Keratinocyte (primary cell): ENCODE results near the gene ARPC5L. TPM values are rescaled to one million over a fixed set of nuclear protein-coding genes. Genes with fewer than 3 reads are reported as not detected.

Source experiments
- DNase-seq: peaks from one replicate; pipeline ENCODE4 v3.0.0-alpha.2; 2011; ENCODE audit warnings: low read depth, missing footprints, low spot score
- FAIRE-seq: peaks from 2 replicates; lab custom pipeline; 2011; peaks lifted over from hg19 to GRCh38; lab: Jason Lieb, UNC
- H2AFZ ChIP-seq: 2 replicates; pipeline ENCODE4 v1.6.0; 2012; ENCODE audit warnings: low read length, control low read depth, inconsistent platforms; ENCODE audit not compliant: control insufficient read depth
- H3K27ac ChIP-seq: 2 replicates; pipeline ENCODE4 v1.5.1; 2011; ENCODE audit warnings: low read length; ENCODE audit not compliant: control insufficient read depth, insufficient read depth
- H3K27me3 ChIP-seq: 3 replicates; pipeline ENCODE4 v1.6.0; 2011; ENCODE audit warnings: low read length; ENCODE audit not compliant: control insufficient read depth, insufficient read depth; ENCODE audit errors: extremely low read depth
- H3K36me3 ChIP-seq, 2 experiments: 2 replicates in 1 of 2; 3 replicates in 1 of 2; pipeline ENCODE4 v1.5.1; 2011; ENCODE audit warnings: low read length in 2 of 2, mild to moderate bottlenecking in 1 of 2; ENCODE audit not compliant: control insufficient read depth in 2 of 2, insufficient read depth in 2 of 2; ENCODE audit errors: extremely low read depth in 1 of 2
- H3K4me1 ChIP-seq: 3 replicates; pipeline ENCODE4 v1.5.1; 2011; ENCODE audit warnings: low read length; ENCODE audit not compliant: control insufficient read depth, insufficient read depth; ENCODE audit errors: extremely low read depth
- H3K4me2 ChIP-seq: 3 replicates; pipeline ENCODE4 v1.6.0; 2011; ENCODE audit warnings: low read depth, low read length; ENCODE audit not compliant: control insufficient read depth, insufficient read depth; ENCODE audit errors: extremely low read depth
- H3K4me3 ChIP-seq, 3 experiments: fragments of 200-600 bp in 1 of 3; sonication (generic) in 1 of 3; 2 replicates in 2 of 3; 3 replicates in 1 of 3; pipeline ENCODE4 v1.5.1; 2011 to 2016; ENCODE audit warnings: low read length in 3 of 3, mild to moderate bottlenecking in 3 of 3, control low read depth in 2 of 3, inconsistent platforms in 1 of 3, low read depth in 1 of 3, mixed read lengths in 1 of 3, mixed run types in 1 of 3, moderate library complexity in 1 of 3; ENCODE audit not compliant: control insufficient read depth in 2 of 3, insufficient read depth in 2 of 3; ENCODE audit errors: extremely low read depth in 1 of 3
- H3K79me2 ChIP-seq: 2 replicates; pipeline ENCODE4 v1.6.0; 2012; ENCODE audit warnings: low read length; ENCODE audit not compliant: control insufficient read depth, insufficient read depth
- H3K9ac ChIP-seq: 3 replicates; pipeline ENCODE4 v1.6.0; 2011; ENCODE audit warnings: low read length; ENCODE audit not compliant: control insufficient read depth, insufficient read depth; ENCODE audit errors: extremely low read depth
- H3K9me1 ChIP-seq: 3 replicates; pipeline ENCODE4 v1.6.0; 2011; ENCODE audit warnings: low read length; ENCODE audit not compliant: control insufficient read depth, insufficient read depth; ENCODE audit errors: extremely low read depth
- H3K9me3 ChIP-seq: 2 replicates; pipeline ENCODE4 v1.5.1; 2012; ENCODE audit warnings: low read depth, low read length; ENCODE audit not compliant: control insufficient read depth
- H4K20me1 ChIP-seq: 3 replicates; pipeline ENCODE4 v1.6.0; 2011; ENCODE audit warnings: low read length; ENCODE audit not compliant: control insufficient read depth, insufficient read depth; ENCODE audit errors: extremely low read depth
- EZH2 ChIP-seq: IDR thresholded peaks from one replicate; pipeline ENCODE4 v1.6.1; 2012; ENCODE audit warnings: inconsistent platforms, mild to moderate bottlenecking, low read length, moderate library complexity
- dilution Hi-C: fragments of 300-500 bp; cut with MboI; formaldehyde crosslinking; loops from one replicate; pipeline ENCODE4 v1.7.0; 2020; ENCODE audit warnings: low sequenced_read_pairs; ENCODE audit not compliant: extremely low pct_ligation_motif_present
- polyA plus RNA-seq, 5 experiments: library from polyadenylated mRNA; depleted of rRNA in 3 of 5; stranded (reverse) in 3 of 5; stranded (forward) in 1 of 5; unstranded in 1 of 5; fragments of >200 nt; gene quantifications; 1 replicate in 1 of 5; 2 replicates in 3 of 5; 3 replicates in 1 of 5; pipeline versions ENCODE4 v1.2.1 to v1.2.3, GENCODE V29; 2011 to 2012; ENCODE audit warnings: missing spikeins in 2 of 5, low read depth in 1 of 5, low replicate concordance in 1 of 5
- TF ChIP-seq, protein P1 (sequence below), 3 experiments: IDR thresholded peaks in 1 of 3; conservative IDR thresholded peaks in 1 of 3; optimal IDR thresholded peaks in 1 of 3; 2 replicates in 2 of 3; 3 replicates in 1 of 3; pipeline versions ENCODE3 to v1.5.1; 2011; ENCODE audit warnings: low read length in 3 of 3, mild to moderate bottlenecking in 3 of 3, moderate library complexity in 2 of 3, control low read depth in 1 of 3, inconsistent platforms in 1 of 3; ENCODE audit not compliant: insufficient read depth in 2 of 3; ENCODE audit errors: extremely low read depth in 1 of 3

The ARPC5L gene
- polyA plus RNA-seq, 1 donor (not counting 4 experiments of a cell fraction or from before 2014, with no cell fraction given): 102 TPM

GRCh38 chr9:124886866-124887492 is 25.0 kb downstream of the ARPC5L start:
- no peaks in the 10 kb centered on the region for H4K20me1 ChIP-seq
- FAIRE-seq: no peak
- no peak overlapping the region for H3K9ac ChIP-seq
- no peak overlapping the region for H3K4me2 ChIP-seq
- no peaks in the 10 kb centered on the region for H3K4me1 ChIP-seq
- TF ChIP-seq, protein P1, sequence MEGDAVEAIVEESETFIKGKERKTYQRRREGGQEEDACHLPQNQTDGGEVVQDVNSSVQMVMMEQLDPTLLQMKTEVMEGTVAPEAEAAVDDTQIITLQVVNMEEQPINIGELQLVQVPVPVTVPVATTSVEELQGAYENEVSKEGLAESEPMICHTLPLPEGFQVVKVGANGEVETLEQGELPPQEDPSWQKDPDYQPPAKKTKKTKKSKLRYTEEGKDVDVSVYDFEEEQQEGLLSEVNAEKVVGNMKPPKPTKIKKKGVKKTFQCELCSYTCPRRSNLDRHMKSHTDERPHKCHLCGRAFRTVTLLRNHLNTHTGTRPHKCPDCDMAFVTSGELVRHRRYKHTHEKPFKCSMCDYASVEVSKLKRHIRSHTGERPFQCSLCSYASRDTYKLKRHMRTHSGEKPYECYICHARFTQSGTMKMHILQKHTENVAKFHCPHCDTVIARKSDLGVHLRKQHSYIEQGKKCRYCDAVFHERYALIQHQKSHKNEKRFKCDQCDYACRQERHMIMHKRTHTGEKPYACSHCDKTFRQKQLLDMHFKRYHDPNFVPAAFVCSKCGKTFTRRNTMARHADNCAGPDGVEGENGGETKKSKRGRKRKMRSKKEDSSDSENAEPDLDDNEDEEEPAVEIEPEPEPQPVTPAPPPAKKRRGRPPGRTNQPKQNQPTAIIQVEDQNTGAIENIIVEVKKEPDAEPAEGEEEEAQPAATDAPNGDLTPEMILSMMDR (optimal IDR thresholded peaks at IDR 0.05 in 1 of 3, IDR thresholded peaks at IDR 0.05 in 1 of 3, conservative IDR thresholded peaks at IDR 0.05 in 1 of 3; ENCODE audit: extremely low read depth in 1 of 3, insufficient read depth in 2 of 3, low read length in 3 of 3): no peak
- TF ChIP-seq EZH2: no peak
- H3K9me1 ChIP-seq: no peaks in the 10 kb centered on the region
- no peak overlapping the region for H3K4me3 ChIP-seq
- H2AFZ ChIP-seq: no peak overlapping the region
- H3K79me2 ChIP-seq: no peaks in the 10 kb centered on the region
- no peak for DNase-seq
- H3K27me3 ChIP-seq: no peaks in the 10 kb centered on the region
- no peak overlapping the region for H3K27ac ChIP-seq
- H3K9me3 ChIP-seq: no peaks in the 10 kb centered on the region
- dilution Hi-C loops: no loop called here
- peaks cover 13 to 19% of the 10 kb centered on the region in 2 experiments for H3K36me3 ChIP-seq

GRCh38 chr9:124887832-124888231 is 25.9 kb downstream of the ARPC5L start:
- peaks cover 13 to 17% of the 10 kb centered on the region in 2 experiments for H3K36me3 ChIP-seq
- H3K27ac ChIP-seq: no peak overlapping the region
- H3K27me3 ChIP-seq: no peaks in the 10 kb centered on the region
- FAIRE-seq (no peak), DNase-seq (no peak)
- no peak overlapping the region for H3K4me3 ChIP-seq
- H3K79me2 ChIP-seq: no peaks in the 10 kb centered on the region
- no peak overlapping the region for H2AFZ ChIP-seq
- no peaks in the 10 kb centered on the region for H4K20me1 ChIP-seq
- H3K9ac ChIP-seq: no peak overlapping the region
- no peaks in the 10 kb centered on the region for H3K4me1 ChIP-seq
- no peak for TF ChIP-seq EZH2
- TF ChIP-seq, protein P1 (optimal IDR thresholded peaks at IDR 0.05 in 1 of 3, IDR thresholded peaks at IDR 0.05 in 1 of 3, conservative IDR thresholded peaks at IDR 0.05 in 1 of 3; ENCODE audit: extremely low read depth in 1 of 3, insufficient read depth in 2 of 3, low read length in 3 of 3): no peak
- H3K9me3 ChIP-seq: no peaks in the 10 kb centered on the region
- dilution Hi-C loops: no loop called here
- no peak overlapping the region for H3K4me2 ChIP-seq
- H3K9me1 ChIP-seq: no peaks in the 10 kb centered on the region
